Measurements from ENCODE around the gene LRP2.

Gene LRP2

GRCh38 chr2:169116993-169117392 lies 245.3 kb downstream of the LRP2 start:
- DNase-seq = no peak

- DNase-seq = no peak
These were observed 246.0 kb downstream of the LRP2 start for GRCh38 chr2:169116327-169116726.

- DNase-seq = no peak
These were observed 248.3 kb downstream of the LRP2 start for GRCh38 chr2:169114056-169114455.

- DNase-seq = no peak
These were observed 249.5 kb downstream of the LRP2 start for GRCh38 chr2:169112841-169113240.

GRCh38 chr2:169110916-169111315 lies 251.4 kb downstream of the LRP2 start:
- no peak for DNase-seq

- no peak for DNase-seq
These were observed 251.9 kb downstream of the LRP2 start for GRCh38 chr2:169110419-169110818.

- no peak for DNase-seq
These were observed 252.6 kb downstream of the LRP2 start for GRCh38 chr2:169109502-169110409.

- peak; percentile 64 for DNase-seq
These were observed 254.0 kb downstream of the LRP2 start for GRCh38 chr2:169108099-169108884.

- DNase-seq = peak; percentile 60
These were observed 254.7 kb downstream of the LRP2 start for GRCh38 chr2:169107645-169108044.

- peak; percentile 74 for DNase-seq
These were observed 255.5 kb downstream of the LRP2 start for GRCh38 chr2:169106563-169107545.

- DNase-seq = no peak
These were observed 256.2 kb downstream of the LRP2 start for GRCh38 chr2:169106134-169106533.

GRCh38 chr2:169105476-169105875 lies 256.9 kb downstream of the LRP2 start:
- peak; percentile 29 for DNase-seq

GRCh38 chr2:169104848-169105247 lies 257.5 kb downstream of the LRP2 start:
- DNase-seq = no peak

GRCh38 chr2:169095621-169096105 lies 266.7 kb downstream of the LRP2 start:
- DNase-seq = peak; percentile 61

- DNase-seq = no peak
These were observed 267.7 kb downstream of the LRP2 start for GRCh38 chr2:169094676-169095075.

- DNase-seq = no peak
These were observed 268.8 kb downstream of the LRP2 start for GRCh38 chr2:169093535-169093934.

GRCh38 chr2:169091761-169092519 lies 270.4 kb downstream of the LRP2 start:
- DNase-seq = no peak

GRCh38 chr2:169091256-169091655 lies 271.1 kb downstream of the LRP2 start:
- DNase-seq = no peak

- peak; percentile 76 for DNase-seq
These were observed 272.1 kb downstream of the LRP2 start for GRCh38 chr2:169090133-169090820.

- DNase-seq = no peak
These were observed 273.2 kb downstream of the LRP2 start for GRCh38 chr2:169089182-169089581.

- no peak for DNase-seq
These were observed 274.5 kb downstream of the LRP2 start for GRCh38 chr2:169087757-169088379.
